WERI-Rb-1 (cell line): ENCODE data around the gene NFATC3.

Experiments
- DNase-seq: peaks from one replicate; pipeline ENCODE4 v3.0.0-alpha.2; 2020
- H3K27ac ChIP-seq: fragments of 250-450 bp; sonication (Bioruptor Pico); 2 replicates; pipeline ENCODE4 v1.5.1; 2020; ENCODE audit warnings: mild to moderate bottlenecking, moderate library complexity
- H3K27me3 ChIP-seq: fragments of 250-450 bp; sonication (Bioruptor Pico); 2 replicates; pipeline ENCODE4 v1.5.1; 2021; ENCODE audit warnings: mild to moderate bottlenecking, low read depth, moderate library complexity; ENCODE audit not compliant: insufficient read depth, severe bottlenecking
- H3K36me3 ChIP-seq: fragments of 250-450 bp; sonication (Bioruptor Pico); 2 replicates; pipeline ENCODE4 v1.5.1; 2020; ENCODE audit warnings: mild to moderate bottlenecking, moderate library complexity
- H3K4me3 ChIP-seq: 2 replicates; pipeline ENCODE4 v1.5.1; 2011; ENCODE audit warnings: low read depth, mild to moderate bottlenecking, control low read depth, low read length
- H3K9me3 ChIP-seq: fragments of 250-450 bp; sonication (Bioruptor Pico); 2 replicates; pipeline ENCODE4 v1.5.1; 2021; ENCODE audit warnings: mild to moderate bottlenecking, moderate library complexity; ENCODE audit not compliant: severe bottlenecking
- CTCF ChIP-seq: IDR thresholded peaks from 2 replicates; pipeline ENCODE4 v1.5.1; 2011; ENCODE audit warnings: low read depth, mild to moderate bottlenecking, control low read depth, inconsistent platforms, low read length

Gene NFATC3

GRCh38 chr16:68235108-68235886 lies 150.1 kb downstream of the NFATC3 start:
- H3K27me3 ChIP-seq = no peaks in the 10 kb centered on the region
- no peaks in the 10 kb centered on the region for H3K9me3 ChIP-seq
- H3K36me3 ChIP-seq = no peaks in the 10 kb centered on the region; the same call in 1 of the 2 replicates
- no peak for DNase-seq
- no peak overlapping the region for H3K27ac ChIP-seq
- no peak for TF ChIP-seq CTCF
- H3K4me3 ChIP-seq = no peak overlapping the region

- no peaks in the 10 kb centered on the region for H3K27me3 ChIP-seq
- no peaks in the 10 kb centered on the region for H3K9me3 ChIP-seq
- no peak within 1 kb of the TSS for H3K27ac ChIP-seq
- H3K36me3 ChIP-seq = no peaks in the 10 kb centered on the region; the same call in 1 of the 2 replicates
- no peak within 1 kb of the TSS for H3K4me3 ChIP-seq
- DNase-seq = no peak
- TF ChIP-seq CTCF = no peak
These were observed 150.6 kb downstream of the NFATC3 start, which contains the start of gene ESRP2 for GRCh38 chr16:68235887-68236136. ESRP2 (minus strand) TSS chr16:68236127; CDS start chr16:68236045, 82 bp downstream.

- Histone ChIP-seq H3K4me3 (no peak overlapping the region), H3K36me3 (no peaks in the 10 kb centered on the region; the same call in 1 of the 2 replicates), H3K9me3 (no peaks in the 10 kb centered on the region), H3K27me3 (no peaks in the 10 kb centered on the region), H3K27ac (no peak overlapping the region)
- no peak for DNase-seq
- TF ChIP-seq CTCF = no peak
These were observed 151.1 kb downstream of the NFATC3 start for GRCh38 chr16:68236137-68236825.

GRCh38 chr16:68236826-68237242 lies 151.7 kb downstream of the NFATC3 start:
- no peaks in the 10 kb centered on the region; the same call in 1 of the 2 replicates for H3K36me3 ChIP-seq
- H3K9me3 ChIP-seq = no peaks in the 10 kb centered on the region
- no peaks in the 10 kb centered on the region for H3K27me3 ChIP-seq
- no peak overlapping the region for H3K27ac ChIP-seq
- no peak overlapping the region for H3K4me3 ChIP-seq
- no peak for TF ChIP-seq CTCF
- no peak for DNase-seq

GRCh38 chr16:68237243-68238028 lies 152.3 kb downstream of the NFATC3 start:
- Histone ChIP-seq H3K27ac (no peak overlapping the region), H3K27me3 (no peaks in the 10 kb centered on the region), H3K4me3 (no peak overlapping the region), H3K36me3 (no peaks in the 10 kb centered on the region), H3K9me3 (no peaks in the 10 kb centered on the region)
- no peak for TF ChIP-seq CTCF
- DNase-seq = no peak
